ENCODE data around the gene STUM.
"Not testable (repeated sequence)": the region's sequence is repeated elsewhere in the genome, so short reads cannot be mapped to it uniquely, and the experiment has no call there.

The STUM gene

DNA sequence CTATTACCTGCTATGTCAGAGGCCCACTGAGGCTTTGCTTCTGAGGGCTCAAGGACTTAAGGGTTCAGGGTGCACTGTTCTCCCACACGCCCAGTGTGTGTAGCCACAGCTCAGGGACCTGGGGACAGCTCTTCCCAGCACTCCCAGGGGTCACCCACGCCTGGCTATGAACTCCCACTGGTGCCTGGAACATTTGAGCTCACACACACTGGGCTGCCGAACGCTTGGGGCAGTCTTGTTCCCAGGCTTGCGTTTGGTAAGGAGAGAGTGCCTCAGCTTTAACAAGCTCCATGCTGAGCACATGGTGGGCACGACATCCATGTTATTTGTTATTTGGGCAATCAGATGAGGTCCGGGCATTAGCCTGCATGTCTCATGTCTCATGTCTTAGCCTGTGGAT lies 37.6 kb downstream of the STUM start:
- no peak for DNase-seq

DNA sequence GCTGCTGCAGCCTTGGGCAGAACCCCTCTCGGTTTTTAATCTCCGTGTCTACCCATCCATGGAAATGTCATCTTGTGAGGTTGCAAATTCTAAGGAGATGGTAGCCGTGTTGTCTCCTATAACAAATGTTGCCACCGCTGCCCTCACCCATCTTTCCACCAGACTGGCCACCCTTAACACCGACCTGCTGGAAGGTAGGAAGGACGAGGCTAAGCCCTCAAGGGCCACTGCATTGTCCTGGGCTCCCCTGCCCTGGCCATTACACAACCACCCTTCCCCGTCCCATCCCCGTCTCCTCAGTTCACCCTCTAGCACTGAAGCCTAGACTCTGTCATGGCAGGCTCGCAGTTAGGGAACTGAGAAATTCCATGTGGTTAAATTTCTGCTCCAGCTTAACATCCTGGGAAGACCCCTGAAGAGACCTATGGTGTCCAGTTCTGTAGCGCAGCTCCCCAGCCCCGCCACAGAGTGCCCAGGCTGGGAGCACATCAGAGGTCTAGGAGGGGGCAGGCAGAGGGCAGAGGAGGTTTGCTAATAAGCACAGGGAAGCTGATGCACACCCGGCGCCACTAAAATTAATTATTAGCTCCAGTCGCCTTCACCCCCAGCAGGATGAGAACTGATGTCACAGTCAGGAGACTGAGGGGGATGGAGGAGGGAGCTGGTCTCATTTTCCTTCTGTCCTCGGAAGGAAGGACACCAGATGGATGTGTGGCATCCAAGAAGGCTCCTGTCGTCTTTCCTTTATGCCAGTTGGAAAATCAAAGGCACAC lies 38.3 kb downstream of the STUM start:
- no peak for DNase-seq

DNA sequence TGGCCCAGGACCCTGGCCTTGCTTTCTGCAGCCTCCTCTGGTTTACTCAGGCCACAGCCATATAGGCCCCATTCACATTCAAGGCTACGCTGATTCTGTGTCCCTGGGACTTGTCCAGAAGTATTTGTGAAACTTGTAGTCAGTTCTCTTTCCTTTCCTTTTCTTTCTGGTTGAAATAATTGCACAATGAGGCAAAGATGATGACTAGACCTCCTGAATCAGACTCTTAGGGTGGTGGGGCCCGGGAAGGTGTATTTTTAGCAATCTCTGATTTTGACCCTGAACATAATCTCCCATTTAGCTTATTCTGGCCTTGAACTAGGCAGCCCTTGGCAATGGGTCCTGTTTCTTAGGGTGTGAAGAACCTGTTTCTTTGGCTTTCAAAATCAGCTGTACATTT lies 39.9 kb downstream of the STUM start:
- DNase-seq, result no peak

DNA sequence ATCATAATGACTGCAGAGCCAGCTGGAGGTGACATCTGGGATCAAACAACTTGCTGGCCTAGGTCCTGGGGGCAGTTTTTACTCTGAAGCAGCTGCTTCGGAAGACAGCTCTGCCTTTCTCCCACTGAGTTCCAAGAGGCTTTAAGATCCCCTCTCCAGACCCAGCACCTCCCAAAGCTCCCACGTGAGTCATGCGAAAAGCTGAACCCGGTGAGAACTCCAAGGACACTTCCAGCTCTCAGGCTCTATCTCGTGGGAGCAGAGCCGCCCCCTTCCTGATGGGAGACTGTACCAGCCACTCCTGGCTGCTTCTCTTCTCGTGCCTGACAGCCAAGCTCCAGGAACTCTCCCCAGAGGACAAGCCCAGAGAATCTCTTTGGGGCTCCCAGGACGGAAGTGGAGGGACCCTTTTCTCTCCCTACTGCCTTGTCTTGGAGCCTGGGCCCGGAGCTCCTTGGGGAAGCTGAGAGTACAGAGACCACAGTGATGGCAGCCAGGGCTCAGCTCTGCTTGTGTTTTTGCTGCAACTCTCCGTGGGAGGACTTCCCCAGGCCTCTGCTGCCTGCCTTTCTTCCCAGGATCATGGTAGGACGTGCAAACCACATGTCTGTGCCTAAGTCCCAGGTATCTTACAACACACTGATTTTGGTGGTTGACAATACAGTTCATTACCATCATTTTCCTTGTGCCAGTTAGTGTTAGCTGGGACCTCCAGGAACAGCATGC lies 40.6 kb downstream of the STUM start:
- no peak for DNase-seq

DNA sequence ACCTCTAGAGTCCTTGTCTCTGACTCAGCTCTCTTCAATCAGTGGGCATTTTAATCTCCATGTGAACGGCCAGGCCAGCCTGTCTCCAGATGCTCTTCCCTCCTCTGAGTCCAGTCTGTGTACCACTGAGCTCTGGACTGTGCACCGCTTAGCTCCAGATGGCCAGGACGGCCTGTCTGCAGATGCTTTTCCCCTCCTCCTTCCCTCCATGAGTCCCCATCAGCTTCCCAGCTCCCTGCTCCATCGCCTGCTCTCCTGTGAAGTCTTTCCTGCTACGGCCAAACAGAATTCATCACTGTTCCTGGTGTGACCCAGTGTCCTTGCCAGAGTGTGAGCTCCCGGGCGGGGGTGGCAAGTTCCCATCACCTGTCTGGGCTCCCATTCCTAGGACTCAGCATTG lies 42.0 kb downstream of the STUM start:
- DNase-seq, result no peak

DNA sequence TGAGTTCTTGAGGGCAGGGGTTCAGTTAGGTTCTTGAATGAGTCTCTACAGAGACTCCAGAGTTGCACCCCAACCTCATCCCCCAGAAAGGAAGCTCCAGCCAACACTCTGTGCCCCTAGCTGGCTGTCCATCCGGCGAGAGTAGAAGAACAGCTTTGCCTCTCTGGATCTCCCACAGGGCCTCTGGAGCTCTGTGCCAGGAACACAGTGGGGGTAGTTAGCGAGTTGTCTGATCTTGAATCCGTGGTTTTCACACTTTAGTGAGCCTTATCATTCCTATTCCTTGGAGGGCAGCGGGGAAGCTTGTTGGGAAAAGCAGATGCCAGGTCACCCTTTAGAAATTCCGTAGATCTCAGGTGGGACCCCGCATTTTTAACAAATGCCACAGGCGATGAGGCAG lies 45.0 kb downstream of the STUM start:
- no peak for DNase-seq

DNA sequence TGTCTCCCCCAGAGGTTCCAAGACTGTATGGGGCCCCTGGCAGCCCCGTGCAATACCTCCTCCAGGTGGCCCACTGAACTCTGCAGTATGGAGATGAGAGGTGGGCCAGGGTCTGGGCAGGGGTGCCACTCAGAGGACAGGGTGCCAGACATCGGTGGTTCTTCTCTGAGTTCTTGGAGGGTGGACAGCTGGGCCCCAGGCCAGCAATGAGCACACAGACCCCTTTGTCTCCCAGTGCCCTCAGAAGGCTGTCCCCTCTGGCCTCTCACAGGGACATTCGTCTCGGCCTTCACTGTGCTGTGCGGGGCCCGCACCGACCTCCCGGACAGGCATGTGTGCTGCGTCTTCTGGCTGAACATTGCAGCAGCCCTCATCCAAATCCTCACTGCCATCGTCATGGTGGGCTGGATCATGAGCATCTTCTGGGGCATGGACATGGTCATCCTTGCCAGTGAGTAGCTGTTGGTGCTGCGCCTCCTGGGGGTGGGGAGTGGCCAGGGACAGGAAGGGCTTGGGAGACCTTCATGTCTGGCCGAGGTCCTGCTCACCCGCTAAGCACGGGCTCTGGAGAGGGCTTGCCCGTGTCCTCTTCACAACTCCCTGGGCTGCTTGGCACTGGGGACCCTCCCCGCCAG lies 48.1 kb downstream of the STUM start:
- no peak for DNase-seq

DNA sequence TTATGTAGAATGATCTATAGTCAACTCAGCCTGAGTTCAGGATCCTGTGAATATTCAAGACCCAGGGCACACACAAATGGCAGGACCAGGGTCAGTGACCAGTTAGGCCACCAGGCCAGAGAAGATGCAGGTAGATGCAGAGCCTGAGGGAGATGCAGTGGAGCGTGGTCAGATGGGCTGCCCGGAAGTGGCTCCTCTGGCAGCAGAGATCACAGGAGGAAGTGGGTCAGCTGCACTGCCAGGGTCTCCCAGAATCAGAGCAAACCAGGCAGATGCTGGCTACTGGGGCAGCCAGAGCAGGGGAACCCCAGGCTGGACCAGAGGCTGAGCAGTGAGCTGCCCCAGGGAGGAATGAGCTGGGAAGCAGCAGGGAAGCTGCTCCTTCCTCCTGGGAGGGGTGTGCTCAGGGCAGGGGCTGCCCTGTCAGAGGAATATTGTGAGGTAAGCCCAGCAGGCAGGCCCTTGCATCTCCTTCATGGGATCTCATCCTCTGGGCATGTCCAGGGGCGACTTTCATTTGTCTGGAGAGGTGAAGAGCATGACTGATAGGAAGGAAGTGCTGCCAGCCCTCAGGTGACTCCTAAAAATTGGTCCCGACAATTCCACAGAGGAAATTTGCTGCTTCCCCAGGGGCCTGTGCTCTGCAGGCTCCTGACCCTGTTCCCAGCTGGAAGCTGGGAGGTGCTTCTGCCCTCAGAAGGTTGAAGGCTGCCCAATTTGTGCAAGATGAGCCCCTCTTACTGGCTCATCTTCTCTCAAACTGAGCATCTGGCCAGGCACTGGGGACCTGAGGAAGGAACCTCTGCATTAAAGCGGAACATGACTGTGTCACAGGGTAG lies 49.3 kb downstream of the STUM start:
- DNase-seq, result no peak

DNA sequence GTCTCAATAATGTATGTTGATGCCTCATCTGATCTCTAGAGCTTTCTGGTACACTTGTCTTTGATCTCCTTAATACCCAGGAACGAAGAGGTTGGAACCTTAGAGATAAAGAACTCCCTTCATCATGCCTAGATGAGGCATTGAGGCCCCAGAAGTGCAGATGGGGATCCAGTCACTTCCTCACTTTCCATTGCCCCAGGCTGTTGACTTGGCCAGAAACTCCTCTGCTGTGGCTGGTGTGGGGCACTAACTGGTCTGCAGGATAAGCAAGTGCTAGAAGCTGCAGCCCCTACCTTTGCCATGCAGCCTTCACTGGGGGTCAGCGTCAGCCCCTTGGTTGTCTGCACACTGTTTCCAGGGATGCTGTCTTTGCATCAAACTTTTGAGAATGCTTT lies 49.9 kb downstream of the STUM start:
- DNase-seq, result no peak

DNA sequence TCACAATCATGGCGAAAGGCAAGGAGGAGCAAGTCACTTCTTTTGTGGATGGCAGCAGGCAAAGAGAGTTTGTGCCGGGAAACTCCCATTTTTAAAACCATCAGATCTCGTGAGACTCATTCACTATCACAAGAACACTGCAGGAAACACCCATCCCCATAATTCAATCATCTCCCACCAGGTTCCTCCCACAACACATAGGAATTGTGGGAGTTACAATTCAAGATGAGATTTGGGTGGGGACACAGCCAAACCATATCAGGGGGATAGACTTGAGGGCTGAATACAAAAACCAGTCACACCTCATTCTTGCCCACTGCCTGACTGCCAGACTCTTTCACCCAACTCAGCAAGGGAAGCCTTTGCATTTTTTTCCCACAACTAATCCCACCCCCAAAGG lies 50.4 kb downstream of the STUM start:
- not testable (repeated sequence) for DNase-seq

DNA sequence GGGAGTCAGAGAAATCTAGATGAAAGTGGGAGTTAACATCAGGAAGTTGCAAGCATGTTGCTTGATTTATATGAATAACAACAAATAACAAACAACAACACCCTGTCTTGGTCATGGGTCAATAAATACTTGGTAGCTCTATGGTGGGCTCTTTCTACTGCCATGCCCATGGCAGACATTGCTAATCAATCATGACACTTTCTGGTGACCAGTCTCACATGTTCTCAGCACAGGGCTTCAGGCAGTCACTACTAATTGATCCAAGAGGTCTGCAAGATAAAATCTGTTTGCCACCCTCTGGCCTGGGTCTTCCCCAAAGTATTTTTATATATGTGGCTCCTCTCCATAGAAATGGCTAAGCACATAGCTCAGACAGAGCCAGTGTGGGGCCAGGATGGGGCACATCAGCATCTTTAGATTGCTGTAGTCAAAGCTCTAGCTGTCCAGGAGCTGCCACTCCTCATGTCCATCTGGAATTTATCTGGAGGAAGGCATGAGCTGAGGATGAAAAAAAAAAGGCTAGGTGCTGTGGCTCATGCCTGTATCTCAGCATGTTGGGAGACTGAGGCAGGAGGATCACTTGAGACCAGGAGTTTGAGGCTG lies 51.2 kb downstream of the STUM start:
- no peak for DNase-seq

DNA sequence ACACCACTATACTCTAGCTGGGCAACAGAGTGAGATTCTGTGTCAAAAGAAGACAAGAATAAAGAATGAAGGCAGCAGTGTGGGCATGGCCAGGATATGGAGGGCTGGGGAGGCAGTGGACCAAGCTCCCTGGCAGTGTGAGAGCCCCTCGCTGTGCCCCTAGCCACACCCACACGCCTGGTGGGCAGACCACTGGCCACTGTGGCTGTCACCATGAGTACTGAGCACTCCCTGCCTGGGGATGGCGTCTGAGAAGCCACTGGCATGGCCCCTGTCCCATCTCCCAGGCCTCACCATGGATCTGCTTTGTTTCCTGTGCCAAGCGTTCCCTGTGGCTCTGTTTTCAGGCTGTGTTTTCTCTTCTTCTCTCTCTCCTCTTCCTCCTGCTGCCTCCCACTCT lies 51.7 kb downstream of the STUM start:
- no peak for DNase-seq

DNA sequence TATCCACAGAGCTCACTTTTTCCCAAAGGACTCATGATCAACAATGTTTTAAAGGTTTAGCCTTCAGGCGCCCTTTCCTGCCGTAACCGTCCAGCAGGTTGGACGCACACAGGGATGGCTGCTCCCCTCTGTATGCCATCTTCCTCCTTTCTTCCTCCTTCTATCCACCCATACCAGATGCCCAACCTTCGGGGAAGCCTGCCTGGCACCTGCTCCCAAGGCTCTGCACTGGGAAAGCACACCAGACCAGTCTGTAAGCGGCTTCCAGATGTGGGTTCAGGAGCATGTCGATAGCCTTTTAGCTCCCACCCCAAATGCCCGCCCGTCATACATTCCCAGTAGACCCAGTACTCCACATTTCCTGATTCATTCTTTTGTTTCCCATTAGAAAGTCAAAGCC lies 52.9 kb downstream of the STUM start:
- no peak for DNase-seq

DNA sequence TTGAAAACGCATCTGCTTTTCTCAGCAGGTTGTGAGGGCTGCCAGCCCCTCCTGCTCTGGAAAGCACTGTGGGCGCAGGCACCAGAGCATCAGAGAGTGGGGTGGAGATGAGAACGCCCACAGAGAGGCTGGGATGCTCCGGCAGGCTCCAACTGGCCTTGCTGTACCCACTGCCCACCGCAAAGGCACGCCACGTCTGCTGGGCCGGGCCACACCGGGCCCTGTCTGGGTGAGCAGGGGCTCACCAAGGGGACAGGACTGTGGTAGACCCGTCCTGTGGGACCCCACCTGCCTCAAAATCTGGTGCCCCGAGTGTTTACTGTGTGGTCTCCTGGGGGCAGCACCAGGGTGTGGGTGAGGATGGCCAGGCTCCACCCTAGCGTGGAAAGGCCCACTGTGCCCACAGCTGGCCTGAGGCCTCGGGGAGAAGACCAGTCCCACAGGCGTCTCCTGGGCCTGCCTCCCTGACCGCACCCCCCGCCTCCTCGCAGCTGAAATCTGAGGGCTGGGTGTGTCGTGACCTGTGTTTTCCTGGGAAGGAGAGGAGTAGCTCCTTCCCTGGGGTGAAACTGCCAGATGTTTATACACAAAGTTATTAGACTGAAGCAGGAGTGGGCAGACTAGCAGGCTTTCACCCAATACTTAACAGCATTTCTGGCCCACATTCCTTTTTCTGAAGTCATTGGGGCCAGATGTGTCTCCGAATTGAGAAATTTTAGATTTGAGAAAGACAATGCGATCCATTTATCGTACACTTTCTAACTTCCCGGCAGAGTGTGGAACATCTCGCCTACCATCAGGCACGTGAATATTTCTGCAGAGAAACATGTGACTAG lies 53.8 kb downstream of the STUM start:
- peak; percentile 71 for DNase-seq

DNA sequence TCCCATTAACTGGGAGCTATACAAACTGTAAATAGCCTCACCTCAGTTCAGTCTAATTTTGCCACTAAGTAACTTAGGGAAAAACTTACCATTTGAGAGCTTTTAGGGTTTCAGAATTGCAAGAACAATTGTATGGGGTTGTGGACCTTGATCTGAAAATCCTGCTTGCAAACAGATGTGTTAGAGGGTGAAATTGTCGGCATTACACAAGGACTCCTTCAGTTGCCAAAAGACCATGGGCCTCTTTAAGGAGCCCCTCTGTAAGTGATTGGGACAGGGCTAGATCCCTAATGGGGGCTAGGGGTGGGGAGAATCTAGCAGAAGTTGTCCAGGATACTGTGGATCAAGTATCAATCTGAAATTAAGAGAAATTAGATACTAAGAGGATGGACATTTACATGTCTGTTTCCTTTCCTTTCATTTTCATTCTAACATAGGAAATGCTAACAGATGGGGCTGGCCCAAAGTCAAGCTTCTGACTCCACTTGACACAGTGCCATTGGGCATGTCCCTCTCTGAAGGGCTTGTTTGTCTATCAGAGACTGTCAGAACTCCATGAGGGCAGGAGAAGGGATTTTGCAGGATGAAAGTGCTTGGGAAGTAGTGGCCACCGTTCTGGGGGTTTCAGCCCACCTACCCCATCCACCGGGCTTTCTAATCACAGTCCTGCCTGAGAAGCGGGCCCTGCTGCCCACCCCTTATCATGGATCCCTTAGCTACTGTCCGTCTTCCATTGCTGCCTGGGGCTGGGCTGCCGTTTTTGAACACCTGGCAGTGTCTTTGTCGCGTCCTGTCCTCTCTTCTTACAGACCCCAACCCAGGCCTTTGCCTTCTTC lies 54.7 kb downstream of the STUM start:
- peak; percentile 47 for DNase-seq

DNA sequence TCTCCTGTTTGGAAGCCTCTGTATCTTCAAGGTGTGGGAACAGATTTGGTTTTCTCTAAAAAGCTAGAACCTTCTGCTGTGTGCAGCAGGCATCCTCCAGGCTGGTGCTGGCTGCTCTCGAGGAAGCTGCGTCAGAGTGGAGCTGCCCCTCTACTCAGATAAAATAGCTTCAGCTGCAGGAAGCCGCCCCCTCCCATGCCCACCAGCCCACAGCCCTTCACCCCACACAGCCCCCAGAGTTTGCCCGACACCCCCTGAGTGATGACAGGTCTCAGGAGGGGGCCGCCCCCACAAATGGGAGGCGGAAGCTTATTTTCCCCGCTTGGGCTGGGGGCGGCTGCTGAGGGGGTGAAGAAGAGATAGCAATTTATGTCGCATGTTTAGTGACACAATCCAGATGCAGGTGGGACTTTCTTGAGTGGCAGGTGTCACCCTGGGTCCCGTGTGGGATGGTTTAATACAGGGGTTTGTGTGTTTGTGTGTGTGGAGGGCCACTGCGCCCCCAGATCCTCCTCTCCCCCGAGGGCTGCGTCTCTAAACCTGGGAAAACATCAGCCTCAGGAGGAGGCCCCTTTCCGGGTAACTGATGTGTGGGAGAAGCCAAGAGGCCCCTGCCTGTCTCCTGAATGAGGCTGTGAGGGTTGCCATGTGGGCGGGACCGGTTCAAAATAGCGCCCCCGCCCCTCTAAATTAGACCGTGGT lies 55.4 kb downstream of the STUM start:
- no peak for DNase-seq

DNA sequence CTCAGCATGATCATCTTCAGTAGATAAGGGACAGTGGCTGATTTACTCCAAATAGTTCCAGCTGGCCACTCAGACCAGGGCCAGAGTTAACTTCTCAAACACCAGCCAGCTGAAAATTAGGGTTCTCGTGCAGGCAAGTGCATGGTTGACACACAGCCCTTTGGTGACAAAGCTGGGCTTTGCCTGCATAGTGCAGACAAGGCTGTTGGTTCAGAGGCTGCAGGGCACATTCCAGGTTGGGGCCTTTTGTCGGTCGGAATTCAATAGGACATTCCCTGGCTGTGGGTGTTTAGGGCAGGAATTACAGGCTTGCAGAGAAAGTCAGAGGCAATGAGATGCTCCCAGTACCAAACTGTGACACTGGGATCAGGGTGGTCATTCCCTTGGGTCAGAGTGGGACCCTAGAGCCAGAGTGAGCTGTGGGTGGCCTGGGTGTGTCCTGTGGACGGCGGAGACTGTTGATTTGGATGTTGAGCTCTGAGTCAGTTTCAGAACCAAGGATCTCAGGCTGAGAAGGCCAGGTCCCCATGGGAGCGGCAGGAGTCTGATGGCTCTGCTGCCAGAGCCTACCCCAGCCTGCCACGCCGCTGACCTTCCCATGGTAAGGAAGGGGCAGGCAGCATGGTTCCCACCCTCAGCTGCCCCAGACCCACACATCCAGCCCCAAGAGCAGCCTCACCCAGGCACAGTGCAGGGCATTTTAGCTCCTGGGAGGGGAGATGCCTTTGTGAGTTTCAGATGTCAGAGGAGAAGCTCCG lies 56.2 kb downstream of the STUM start:
- DNase-seq, result no peak

DNA sequence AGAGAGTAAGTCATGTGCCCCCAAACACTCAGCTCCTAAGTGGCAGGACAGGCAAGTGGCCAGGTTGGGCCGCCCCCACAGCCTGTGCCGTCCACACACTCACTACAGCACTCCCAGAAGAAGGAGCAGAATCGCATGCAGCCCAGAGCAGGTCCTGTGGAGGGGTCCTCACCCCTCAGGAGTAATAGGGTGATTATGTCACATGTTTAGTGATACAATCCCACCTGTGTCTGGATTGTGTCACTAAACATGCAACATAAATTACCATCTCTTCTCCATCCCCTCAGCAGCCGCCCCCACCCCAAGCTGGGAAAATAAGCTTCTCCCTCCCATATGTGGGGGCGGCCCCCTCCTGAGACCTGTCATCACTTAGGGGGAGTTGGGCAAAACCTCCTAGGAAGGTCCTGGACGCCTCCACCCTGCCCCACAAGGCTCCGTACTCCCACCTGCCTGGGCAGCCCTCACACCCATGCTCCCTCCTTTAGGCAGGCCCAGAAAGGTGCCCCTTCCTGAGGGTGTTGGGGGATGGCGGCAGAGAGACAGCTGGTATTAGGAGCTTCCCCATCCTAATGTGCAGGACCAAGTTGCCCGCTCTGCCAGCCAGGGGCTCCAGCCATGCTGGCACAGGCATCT lies 56.9 kb downstream of the STUM start:
- no peak for DNase-seq

Measured in fibroblast of skin of right quadriceps (primary cell).